Measurements from ENCODE around the gene TRIM8. TPM values are rescaled to one million over a fixed set of nuclear protein-coding genes. Genes with fewer than 3 reads are reported as not detected.

Gene TRIM8
- polyA plus RNA-seq, 3 donors: 39.4 to 183 (median 41.4) TPM

DNA sequence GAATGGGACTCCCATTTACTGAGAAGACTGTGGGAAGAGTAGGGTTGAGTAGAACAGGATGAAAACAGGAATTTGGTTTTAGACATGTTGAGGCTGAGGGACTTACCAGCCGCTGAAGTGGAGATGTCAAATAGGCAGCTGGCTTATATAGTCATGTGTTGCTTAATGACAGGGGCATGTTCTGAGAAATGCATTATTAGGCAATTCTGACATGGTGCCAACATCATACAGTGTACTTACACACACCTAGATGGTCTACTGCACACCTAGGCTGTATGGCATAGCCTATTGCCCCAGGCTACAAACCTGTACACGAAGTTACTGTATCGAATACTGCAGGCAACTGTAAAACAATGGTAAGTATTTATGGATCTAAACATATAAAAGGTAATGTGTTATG, 52.5 kb downstream of the TRIM8 start:
- H3K27ac Mint-ChIP-seq: no peak overlapping the region
- WGBS (ENCODE audit: insufficient coverage): no CpG with 5 or more reads among the region's 3 CpGs

DNA sequence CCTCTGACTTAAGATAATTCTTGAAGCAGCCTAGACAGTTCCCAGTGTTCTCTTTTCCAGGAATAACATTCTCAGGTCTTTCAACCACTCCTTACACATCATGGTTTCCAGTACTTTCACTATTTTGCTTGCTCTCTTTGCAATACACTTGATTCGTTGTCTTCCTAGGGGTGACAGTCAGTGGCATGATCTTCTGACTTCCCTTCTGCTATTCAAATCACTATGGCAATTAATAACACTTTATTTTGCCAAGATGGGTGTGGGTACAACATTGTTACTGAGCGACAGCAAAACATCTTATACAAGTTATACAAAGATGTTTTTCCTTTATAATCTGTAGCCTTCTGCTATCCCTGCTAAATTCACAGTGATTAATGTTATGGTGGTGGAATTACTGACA, 54.6 kb downstream of the TRIM8 start:
- Histone ChIP-seq H2AFZ (ENCODE audit: insufficient read depth, low read depth, low read length, poor library complexity, severe bottlenecking) (no peak overlapping the region), H3K4me2 (replicated peaks; ENCODE audit: extremely low read depth, low read length, poor library complexity, severe bottlenecking) (no peak overlapping the region), H3K4me3 (replicated peaks in 1 of 3; ENCODE audit: low read depth in 2 of 3, low read length in 3 of 3) (no peak overlapping the region), H4K20me1 (ENCODE audit: insufficient read depth, low read length) (no peaks in the 10 kb centered on the region), H3K36me3 (replicated peaks in 1 of 2; ENCODE audit: control insufficient read depth in 1 of 2, insufficient read depth in 2 of 2, low read length in 2 of 2) (peaks cover 8 to 30% of the 10 kb centered on the region in 2 donors), H3K79me2 (ENCODE audit: insufficient read depth, low read length) (no peaks in the 10 kb centered on the region), H3K27ac (ENCODE audit: low read depth in 1 of 2, low read length in 2 of 2) (no peak overlapping the region), H3K9ac (ENCODE audit: insufficient read depth, low read length, poor library complexity, severe bottlenecking) (no peak overlapping the region), H3K9me3 (replicated peaks in 1 of 2; ENCODE audit: control insufficient read depth in 1 of 2, insufficient read depth in 1 of 2, low read length in 2 of 2) (no peaks in the 10 kb centered on the region), H3K27me3 (ENCODE audit: control insufficient read depth in 2 of 2, insufficient read depth in 2 of 2, low read length in 2 of 2) (no peaks in the 10 kb centered on the region), H3K4me1 (ENCODE audit: control insufficient read depth in 1 of 2, insufficient read depth in 2 of 2, low read length in 2 of 2) (no peaks in the 10 kb centered on the region)
- WGBS (ENCODE audit: insufficient coverage): no CpG with 5 or more reads among the region's 2 CpGs
- Mint-ChIP-seq H3K9me3 (peaks cover 0 to 4% (median 0%) of the 10 kb centered on the region in 7 donors), H3K27me3 (ENCODE audit: low read depth in 3 of 3) (no peaks in the 10 kb centered on the region), H3K27ac (no peak overlapping the region), H3K4me3 (no peak overlapping the region), H3K4me1 (peaks cover 3% of the 10 kb centered on the region), H3K36me3 (peaks cover 40 to 50% of the 10 kb centered on the region in 2 donors)
- TF ChIP-seq, protein P1, sequence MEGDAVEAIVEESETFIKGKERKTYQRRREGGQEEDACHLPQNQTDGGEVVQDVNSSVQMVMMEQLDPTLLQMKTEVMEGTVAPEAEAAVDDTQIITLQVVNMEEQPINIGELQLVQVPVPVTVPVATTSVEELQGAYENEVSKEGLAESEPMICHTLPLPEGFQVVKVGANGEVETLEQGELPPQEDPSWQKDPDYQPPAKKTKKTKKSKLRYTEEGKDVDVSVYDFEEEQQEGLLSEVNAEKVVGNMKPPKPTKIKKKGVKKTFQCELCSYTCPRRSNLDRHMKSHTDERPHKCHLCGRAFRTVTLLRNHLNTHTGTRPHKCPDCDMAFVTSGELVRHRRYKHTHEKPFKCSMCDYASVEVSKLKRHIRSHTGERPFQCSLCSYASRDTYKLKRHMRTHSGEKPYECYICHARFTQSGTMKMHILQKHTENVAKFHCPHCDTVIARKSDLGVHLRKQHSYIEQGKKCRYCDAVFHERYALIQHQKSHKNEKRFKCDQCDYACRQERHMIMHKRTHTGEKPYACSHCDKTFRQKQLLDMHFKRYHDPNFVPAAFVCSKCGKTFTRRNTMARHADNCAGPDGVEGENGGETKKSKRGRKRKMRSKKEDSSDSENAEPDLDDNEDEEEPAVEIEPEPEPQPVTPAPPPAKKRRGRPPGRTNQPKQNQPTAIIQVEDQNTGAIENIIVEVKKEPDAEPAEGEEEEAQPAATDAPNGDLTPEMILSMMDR (IDR thresholded peaks at IDR 0.05): no peak
- intact Hi-C loops (cut with micrococcal nuclease): no loop called here
- no peak for DNase-seq

More for the DNA sequence above, 52.5 kb downstream of the TRIM8 start:
- Histone ChIP-seq H3K9ac (ENCODE audit: insufficient read depth, low read length, poor library complexity, severe bottlenecking) (no peak overlapping the region), H3K79me2 (ENCODE audit: insufficient read depth, low read length) (no peaks in the 10 kb centered on the region), H3K27ac (ENCODE audit: low read depth in 1 of 2, low read length in 2 of 2) (no peak overlapping the region), H3K36me3 (replicated peaks in 1 of 2; ENCODE audit: control insufficient read depth in 1 of 2, insufficient read depth in 2 of 2, low read length in 2 of 2) (peaks cover 8 to 30% of the 10 kb centered on the region in 2 donors), H3K9me3 (replicated peaks in 1 of 2; ENCODE audit: control insufficient read depth in 1 of 2, insufficient read depth in 1 of 2, low read length in 2 of 2) (no peaks in the 10 kb centered on the region), H4K20me1 (ENCODE audit: insufficient read depth, low read length) (no peaks in the 10 kb centered on the region), H3K4me3 (replicated peaks in 1 of 3; ENCODE audit: low read depth in 2 of 3, low read length in 3 of 3) (no peak overlapping the region), H3K27me3 (ENCODE audit: control insufficient read depth in 2 of 2, insufficient read depth in 2 of 2, low read length in 2 of 2) (no peaks in the 10 kb centered on the region), H3K4me1 (ENCODE audit: control insufficient read depth in 1 of 2, insufficient read depth in 2 of 2, low read length in 2 of 2) (no peaks in the 10 kb centered on the region), H3K4me2 (replicated peaks; ENCODE audit: extremely low read depth, low read length, poor library complexity, severe bottlenecking) (no peak overlapping the region), H2AFZ (ENCODE audit: insufficient read depth, low read depth, low read length, poor library complexity, severe bottlenecking) (no peak overlapping the region)
- TF ChIP-seq, protein P1 (IDR thresholded peaks at IDR 0.05): no peak
- Mint-ChIP-seq H3K4me3 (no peak overlapping the region), H3K36me3 (peaks cover 38 to 51% of the 10 kb centered on the region in 2 donors), H3K27me3 (ENCODE audit: low read depth in 3 of 3) (no peaks in the 10 kb centered on the region), H3K9me3 (peaks cover 0 to 4% (median 0%) of the 10 kb centered on the region in 7 donors), H3K4me1 (peaks cover 3% of the 10 kb centered on the region)
- intact Hi-C loops (cut with micrococcal nuclease): no loop called here
- DNase-seq: no peak
